ENCODE measurements around the gene ABCC4.

Gene ABCC4

GRCh38 chr13:95224064-95224463 lies 77.2 kb downstream of the ABCC4 start:
- no peaks in the 10 kb centered on the region for H3K27me3 Mint-ChIP-seq (ENCODE audit: low read depth)
- no peak overlapping the region for H3K27ac Mint-ChIP-seq
- H3K4me3 Mint-ChIP-seq = no peak overlapping the region
- no peaks in the 10 kb centered on the region for H3K9me3 Mint-ChIP-seq
- peaks cover 12% of the 10 kb centered on the region for H3K4me1 Mint-ChIP-seq (ENCODE audit: low read depth)
- H3K36me3 Mint-ChIP-seq (ENCODE audit: low read depth) = no peaks in the 10 kb centered on the region
- no peak for DNase-seq (ENCODE audit: low spot score)

- no peaks in the 10 kb centered on the region for H3K36me3 Mint-ChIP-seq (ENCODE audit: low read depth)
- no peaks in the 10 kb centered on the region for H3K9me3 Mint-ChIP-seq
- peaks cover 7% of the 10 kb centered on the region for H3K4me1 Mint-ChIP-seq (ENCODE audit: low read depth)
- no peak overlapping the region for H3K27ac Mint-ChIP-seq
- H3K27me3 Mint-ChIP-seq (ENCODE audit: low read depth) = no peaks in the 10 kb centered on the region
- no peak for DNase-seq (ENCODE audit: low spot score)
- H3K4me3 Mint-ChIP-seq = no peak overlapping the region
Measured at GRCh38 chr13:95222733-95223018, 78.6 kb downstream of the ABCC4 start.

- no peak overlapping the region for H3K4me3 Mint-ChIP-seq
- no peaks in the 10 kb centered on the region for H3K36me3 Mint-ChIP-seq (ENCODE audit: low read depth)
- H3K27me3 Mint-ChIP-seq (ENCODE audit: low read depth) = no peaks in the 10 kb centered on the region
- peaks cover 3% of the 10 kb centered on the region for H3K4me1 Mint-ChIP-seq (ENCODE audit: low read depth)
- DNase-seq (ENCODE audit: low spot score) = no peak
- H3K27ac Mint-ChIP-seq = no peak overlapping the region
- H3K9me3 Mint-ChIP-seq = no peaks in the 10 kb centered on the region
Measured at GRCh38 chr13:95221971-95222732, 79.1 kb downstream of the ABCC4 start.

DNA sequence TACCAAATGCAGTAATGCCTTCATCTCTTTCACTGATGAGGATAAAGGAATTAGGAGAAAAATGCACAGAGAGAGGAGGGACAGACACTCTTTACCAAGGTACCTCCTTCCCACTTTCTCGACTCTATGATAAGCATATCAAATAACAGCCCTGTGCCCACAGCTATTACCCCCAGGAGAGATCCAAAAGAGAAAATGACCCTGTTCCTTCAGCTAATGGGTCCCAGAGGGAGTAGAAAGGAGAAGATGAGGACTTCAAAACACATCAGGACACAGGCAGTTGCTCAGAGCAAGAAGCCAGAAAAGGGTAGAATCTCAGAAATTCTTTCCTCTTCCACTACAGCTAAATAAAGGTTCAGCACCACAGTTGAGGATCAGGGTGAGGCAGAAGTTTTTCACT lies 80.6 kb downstream of the ABCC4 start:
- Mint-ChIP-seq H3K9me3 (no peaks in the 10 kb centered on the region), H3K4me1 (ENCODE audit: low read depth) (no peaks in the 10 kb centered on the region), H3K27me3 (ENCODE audit: low read depth) (no peaks in the 10 kb centered on the region), H3K36me3 (ENCODE audit: low read depth) (no peaks in the 10 kb centered on the region), H3K4me3 (no peak overlapping the region), H3K27ac (no peak overlapping the region)
- no peak for DNase-seq (ENCODE audit: low spot score)

GRCh38 chr13:95217920-95218830 lies 83.1 kb downstream of the ABCC4 start:
- no peak overlapping the region for H3K27ac Mint-ChIP-seq

DNA sequence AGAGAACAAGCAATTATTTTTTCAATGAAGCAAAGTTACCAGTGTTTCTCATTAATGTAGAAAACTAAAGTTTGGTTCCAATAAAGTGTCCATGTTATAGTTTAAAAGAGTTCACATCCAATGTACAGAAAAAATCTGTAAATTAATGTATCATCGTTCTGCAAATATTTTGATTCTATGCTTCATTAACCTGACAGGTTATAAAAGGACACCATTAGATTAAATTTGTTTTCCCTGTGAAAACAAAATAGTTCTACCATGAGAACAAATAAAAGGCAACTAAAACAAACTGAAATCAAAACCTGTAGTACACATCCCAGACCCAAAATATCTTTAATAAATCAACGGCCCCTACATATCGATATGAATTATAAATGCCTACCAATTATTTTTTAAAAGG lies 85.1 kb downstream of the ABCC4 start:
- no peak for DNase-seq (ENCODE audit: low spot score)
- H3K36me3 Mint-ChIP-seq (ENCODE audit: low read depth) = no peaks in the 10 kb centered on the region
- H3K4me1 Mint-ChIP-seq (ENCODE audit: low read depth) = no peaks in the 10 kb centered on the region
- H3K27me3 Mint-ChIP-seq (ENCODE audit: low read depth) = no peaks in the 10 kb centered on the region
- H3K9me3 Mint-ChIP-seq = no peaks in the 10 kb centered on the region
- H3K4me3 Mint-ChIP-seq = no peak overlapping the region
- H3K27ac Mint-ChIP-seq = no peak overlapping the region

More at GRCh38 chr13:95217920-95218830, 83.1 kb downstream of the ABCC4 start:
- no peaks in the 10 kb centered on the region for H3K36me3 Mint-ChIP-seq (ENCODE audit: low read depth)
- no peaks in the 10 kb centered on the region for H3K4me1 Mint-ChIP-seq (ENCODE audit: low read depth)
- no peaks in the 10 kb centered on the region for H3K9me3 Mint-ChIP-seq
- H3K4me3 Mint-ChIP-seq = no peak overlapping the region
- H3K27me3 Mint-ChIP-seq (ENCODE audit: low read depth) = no peaks in the 10 kb centered on the region
- no peak for DNase-seq (ENCODE audit: low spot score)

GRCh38 chr13:95212983-95213850 lies 88.0 kb downstream of the ABCC4 start:
- DNase-seq (ENCODE audit: low spot score) = no peak
- Mint-ChIP-seq H3K27ac (no peak overlapping the region), H3K9me3 (no peaks in the 10 kb centered on the region), H3K36me3 (ENCODE audit: low read depth) (no peaks in the 10 kb centered on the region), H3K4me3 (no peak overlapping the region), H3K4me1 (ENCODE audit: low read depth) (no peaks in the 10 kb centered on the region), H3K27me3 (ENCODE audit: low read depth) (no peaks in the 10 kb centered on the region)

- Mint-ChIP-seq H3K27me3 (ENCODE audit: low read depth) (no peaks in the 10 kb centered on the region), H3K36me3 (ENCODE audit: low read depth) (peaks cover 8% of the 10 kb centered on the region), H3K4me3 (no peak overlapping the region), H3K9me3 (no peaks in the 10 kb centered on the region), H3K4me1 (ENCODE audit: low read depth) (no peaks in the 10 kb centered on the region), H3K27ac (no peak overlapping the region)
- DNase-seq (ENCODE audit: low spot score) = no peak
Measured at GRCh38 chr13:95209109-95209508, 92.1 kb downstream of the ABCC4 start.

- Mint-ChIP-seq H3K27ac (no peak overlapping the region), H3K4me1 (ENCODE audit: low read depth) (no peaks in the 10 kb centered on the region), H3K4me3 (no peak overlapping the region), H3K36me3 (ENCODE audit: low read depth) (peaks cover 8% of the 10 kb centered on the region), H3K9me3 (no peaks in the 10 kb centered on the region), H3K27me3 (ENCODE audit: low read depth) (no peaks in the 10 kb centered on the region)
- no peak for DNase-seq (ENCODE audit: low spot score)
Measured at GRCh38 chr13:95207769-95208366, 93.4 kb downstream of the ABCC4 start.

DNA sequence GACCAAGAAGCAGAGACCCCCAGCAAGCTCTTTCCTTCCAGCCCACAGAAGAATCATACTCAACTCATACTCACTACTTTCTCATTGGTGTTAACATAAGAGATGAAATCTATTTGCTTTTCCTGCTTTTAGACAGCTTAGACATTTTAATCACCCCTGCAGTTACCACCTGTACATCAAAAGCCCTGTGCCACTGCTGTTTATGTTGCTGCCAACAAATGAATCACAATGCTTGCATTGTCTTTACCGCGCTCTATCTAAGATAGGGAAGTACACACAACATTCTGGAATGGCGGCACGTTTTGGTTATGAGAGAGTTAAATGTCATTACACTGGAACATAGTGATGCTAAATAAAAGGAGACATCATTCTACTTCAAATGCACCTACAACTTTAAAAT lies 95.1 kb downstream of the ABCC4 start:
- H3K4me1 Mint-ChIP-seq (ENCODE audit: low read depth) = no peaks in the 10 kb centered on the region
- H3K4me3 Mint-ChIP-seq = no peak overlapping the region
- DNase-seq (ENCODE audit: low spot score) = no peak
- H3K9me3 Mint-ChIP-seq = no peaks in the 10 kb centered on the region
- H3K36me3 Mint-ChIP-seq (ENCODE audit: low read depth) = peaks cover 8% of the 10 kb centered on the region
- no peak overlapping the region for H3K27ac Mint-ChIP-seq
- H3K27me3 Mint-ChIP-seq (ENCODE audit: low read depth) = no peaks in the 10 kb centered on the region

DNA sequence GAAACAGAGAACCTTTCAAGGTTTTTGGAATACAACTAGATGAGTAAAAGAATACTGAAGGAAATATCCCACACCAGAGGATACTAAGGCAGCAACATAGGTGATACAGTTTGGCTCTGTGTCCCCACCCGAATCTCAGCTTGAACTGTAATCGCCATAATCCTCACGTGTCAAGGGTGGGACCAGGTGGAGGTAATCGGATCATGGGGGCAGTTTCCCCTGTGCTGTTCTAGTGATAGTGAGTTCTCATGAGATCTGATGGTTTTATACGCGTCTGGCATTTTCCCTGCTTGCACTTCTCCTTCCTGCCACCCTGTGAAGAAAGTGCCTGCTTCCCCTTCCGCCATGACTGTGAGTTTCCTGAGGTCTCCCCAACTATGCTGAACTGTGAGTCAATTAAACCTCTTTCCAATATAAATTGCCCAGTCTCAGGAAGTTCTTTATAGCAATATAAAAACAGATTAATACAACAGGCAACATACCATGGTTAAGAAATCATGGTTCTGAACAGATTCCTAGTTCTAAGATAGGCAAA lies 97.0 kb downstream of the ABCC4 start:
- H3K4me1 Mint-ChIP-seq (ENCODE audit: low read depth) = no peaks in the 10 kb centered on the region
- H3K9me3 Mint-ChIP-seq = no peaks in the 10 kb centered on the region
- no peak for DNase-seq (ENCODE audit: low spot score)
- no peak overlapping the region for H3K27ac Mint-ChIP-seq
- H3K27me3 Mint-ChIP-seq (ENCODE audit: low read depth) = no peaks in the 10 kb centered on the region
- H3K4me3 Mint-ChIP-seq = no peak overlapping the region
- peaks cover 9% of the 10 kb centered on the region for H3K36me3 Mint-ChIP-seq (ENCODE audit: low read depth)

DNA sequence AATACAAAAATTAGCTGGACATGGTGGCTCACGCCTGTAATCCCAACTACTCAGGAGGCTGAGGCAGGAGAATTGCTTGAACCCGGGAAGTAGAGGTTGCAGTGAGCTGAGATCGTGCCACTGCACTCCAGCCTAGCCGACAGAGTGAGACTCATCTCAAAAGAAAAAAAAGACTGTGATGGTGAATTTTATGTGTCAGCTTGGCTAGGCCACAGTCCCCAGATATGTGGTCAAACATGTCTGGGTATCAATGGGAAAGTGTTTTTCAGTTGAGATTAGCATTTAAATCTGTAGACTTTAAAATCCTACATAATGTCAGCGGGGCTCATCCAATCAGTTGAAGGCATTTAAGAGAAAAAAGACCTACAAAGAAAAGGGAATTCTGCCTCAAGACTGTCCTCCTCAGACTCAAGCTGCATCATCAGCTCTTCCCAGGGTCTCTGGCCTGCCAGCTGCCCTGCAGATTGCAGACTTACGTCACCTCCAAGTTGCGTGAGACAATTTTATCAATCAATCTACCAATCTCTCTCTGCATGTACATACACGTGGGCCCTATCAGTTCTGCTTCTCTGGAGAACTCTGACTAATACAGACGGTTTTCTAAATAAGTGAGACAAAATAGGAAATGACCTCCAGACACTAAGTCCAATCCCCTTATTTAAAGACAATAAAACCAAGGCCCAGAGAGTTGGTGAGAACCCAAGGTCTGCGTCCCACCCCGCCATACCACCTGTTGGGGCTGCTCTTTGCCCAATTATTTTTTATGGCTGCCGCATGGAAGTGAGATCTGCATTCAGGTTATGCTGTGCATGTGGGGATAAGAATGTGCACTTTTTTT lies 99.2 kb downstream of the ABCC4 start:
- H3K27me3 Mint-ChIP-seq (ENCODE audit: low read depth) = no peaks in the 10 kb centered on the region
- H3K4me1 Mint-ChIP-seq (ENCODE audit: low read depth) = no peaks in the 10 kb centered on the region
- peaks cover 5% of the 10 kb centered on the region for H3K9me3 Mint-ChIP-seq
- H3K27ac Mint-ChIP-seq = no peak overlapping the region
- H3K36me3 Mint-ChIP-seq (ENCODE audit: low read depth) = peaks cover 17% of the 10 kb centered on the region
- DNase-seq (ENCODE audit: low spot score) = no peak
- no peak overlapping the region for H3K4me3 Mint-ChIP-seq

Measured in T-helper 2 cell treated with Interferon-gamma antibody and Interleukin-4, amounts not matched to agents 5 μg/mL and 100 μg/mL, for 36 hours (primary cell).